H1 (cell line): Measurements from ENCODE around the gene CAPZB. TPM values are rescaled to one million over a fixed set of nuclear protein-coding genes. Genes with fewer than 3 reads are reported as not detected.

Source experiments
- CBX5 ChIP-seq: fragments of 300-800, 300-1000 bp; sonication (generic); IDR thresholded peaks from 2 replicates; pipeline ENCODE4 v1.7.1; 2016; ENCODE audit warnings: antibody characterized with exemption, low read length, low read depth
- CHD7 ChIP-seq: fragments of 300-600 bp; sonication (generic); IDR thresholded peaks from 2 replicates; pipeline ENCODE4 v1.7.1; 2012; ENCODE audit warnings: low read length, moderate library complexity, mild to moderate bottlenecking, inconsistent platforms; ENCODE audit not compliant: insufficient replicate concordance
- E2F6 ChIP-seq: IDR thresholded peaks from 2 replicates; pipeline ENCODE4 v1.6.1; 2012; ENCODE audit warnings: inconsistent platforms
- RFX5 ChIP-seq: IDR thresholded peaks from 2 replicates; pipeline ENCODE4 v1.6.1; 2011; ENCODE audit warnings: low read depth, low read length, improper control_type of control experiment, borderline replicate concordance
- TAF1 ChIP-seq: IDR thresholded peaks from 2 replicates; pipeline ENCODE4 v1.6.1; 2011; ENCODE audit warnings: mild to moderate bottlenecking, low read depth, low read length
- ZNF274 ChIP-seq: IDR thresholded peaks from 2 replicates; pipeline ENCODE4 v1.7.0; 2012; ENCODE audit warnings: low read length, borderline replicate concordance; ENCODE audit errors: extremely low read depth
- polyA plus RNA-seq, 7 experiments: library from polyadenylated mRNA; depleted of rRNA in 3 of 7; stranded (reverse) in 5 of 7; unstranded in 2 of 7; fragments of >200 nt in 5 of 7; fragments of 200-250 nt in 2 of 7; gene quantifications; 1 replicate in 5 of 7; 2 replicates in 1 of 7; 4 replicates in 1 of 7; pipeline versions ENCODE4 v1.2.1 to v1.2.3, GENCODE V29; 2011 to 2013; ENCODE audit warnings: missing spikeins in 2 of 7, mixed read lengths in 2 of 7
- total RNA-seq: library from RNA; stranded (reverse); fragmentation: NEBNext Ultra II Directional; extraction: Animal tissue kit (Norgen Biotek cat#: 25700); gene quantifications from 2 replicates; pipeline ENCODE4 v1.2.1, GENCODE V29; 2021
- TF ChIP-seq, protein P1 (sequence below), 3 experiments: IDR thresholded peaks; 1 replicate in 2 of 3; 2 replicates in 1 of 3; pipeline versions ENCODE4 v1.5.1 to v1.6.1; 2011; ENCODE audit warnings: low read length in 3 of 3, mild to moderate bottlenecking in 3 of 3, inconsistent platforms in 2 of 3, low read depth in 1 of 3, moderate library complexity in 1 of 3; ENCODE audit not compliant: insufficient read depth in 1 of 3; ENCODE audit errors: control extremely low read depth in 1 of 3

CAPZB gene
- total and polyA plus RNA-seq, 2 of the 8 experiments (the other 6 are each of a cell fraction or from before 2014, with no cell fraction given), result 162 to 371 TPM

GRCh38 chr1:19343617-19344350 is 141.6 kb downstream of the CAPZB start (continued):
- TF ChIP-seq, protein P1, sequence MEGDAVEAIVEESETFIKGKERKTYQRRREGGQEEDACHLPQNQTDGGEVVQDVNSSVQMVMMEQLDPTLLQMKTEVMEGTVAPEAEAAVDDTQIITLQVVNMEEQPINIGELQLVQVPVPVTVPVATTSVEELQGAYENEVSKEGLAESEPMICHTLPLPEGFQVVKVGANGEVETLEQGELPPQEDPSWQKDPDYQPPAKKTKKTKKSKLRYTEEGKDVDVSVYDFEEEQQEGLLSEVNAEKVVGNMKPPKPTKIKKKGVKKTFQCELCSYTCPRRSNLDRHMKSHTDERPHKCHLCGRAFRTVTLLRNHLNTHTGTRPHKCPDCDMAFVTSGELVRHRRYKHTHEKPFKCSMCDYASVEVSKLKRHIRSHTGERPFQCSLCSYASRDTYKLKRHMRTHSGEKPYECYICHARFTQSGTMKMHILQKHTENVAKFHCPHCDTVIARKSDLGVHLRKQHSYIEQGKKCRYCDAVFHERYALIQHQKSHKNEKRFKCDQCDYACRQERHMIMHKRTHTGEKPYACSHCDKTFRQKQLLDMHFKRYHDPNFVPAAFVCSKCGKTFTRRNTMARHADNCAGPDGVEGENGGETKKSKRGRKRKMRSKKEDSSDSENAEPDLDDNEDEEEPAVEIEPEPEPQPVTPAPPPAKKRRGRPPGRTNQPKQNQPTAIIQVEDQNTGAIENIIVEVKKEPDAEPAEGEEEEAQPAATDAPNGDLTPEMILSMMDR (IDR thresholded peaks at IDR 0.05; ENCODE audit: control extremely low read depth in 1 of 3, insufficient read depth in 1 of 3, low read depth in 1 of 3, low read length in 3 of 3), result no peak
- TF ChIP-seq RFX5 (no peak), TAF1 (no peak), E2F6 (no peak), CBX5 (no peak), ZNF274 (no peak), CHD7 (no peak)
